Upper lobe of right lung (tissue), 1 donor: ENCODE results near the gene PODXL. TPM values are rescaled to one million over a fixed set of nuclear protein-coding genes. Genes with fewer than 3 reads are reported as not detected.

ENCODE experiments used
- ATAC-seq: fragments of 200-7000 bp; cut with Tn5 transposase; one replicate; pipeline ENCODE4 v1.9.1; 2020; ENCODE audit warnings: mild to moderate bottlenecking, moderate library complexity
- DNase-seq: peaks from one replicate; pipeline ENCODE4 v3.0.0-alpha.2; 2020
- H3K27ac ChIP-seq: fragments of 200-600 bp; one replicate; pipeline ENCODE4 v1.8.0; 2022
- H3K27me3 ChIP-seq: fragments of 200-600 bp; one replicate; pipeline ENCODE4 v1.8.0; 2022; ENCODE audit warnings: mild to moderate bottlenecking
- H3K36me3 ChIP-seq: fragments of 200-600 bp; one replicate; pipeline ENCODE4 v1.8.0; 2022
- H3K4me1 ChIP-seq: fragments of 200-600 bp; one replicate; pipeline ENCODE4 v1.8.0; 2022
- H3K4me3 ChIP-seq: fragments of 200-600 bp; one replicate; pipeline ENCODE4 v1.8.0; 2022; ENCODE audit warnings: mild to moderate bottlenecking
- H3K9me3 ChIP-seq: fragments of 200-600 bp; one replicate; pipeline ENCODE4 v1.8.0; 2022
- intact Hi-C: fragments of 100-400 bp; cut with DNase I; formaldehyde crosslinking; loops from one replicate; pipeline ENCODE4 v1.11.0; 2022
- total RNA-seq: library from RNA; stranded (reverse); fragmentation: NEBNext Ultra II Directional; extraction: Animal tissue kit (Norgen Biotek cat#: 25700); gene quantifications from one replicate; pipeline ENCODE4 v1.2.1, GENCODE V29; 2021
- TF ChIP-seq, protein P1 (sequence below): fragments of 200-600 bp; IDR thresholded peaks from one replicate; pipeline ENCODE4 v1.8.0; 2022; ENCODE audit warnings: antibody characterized with exemption
- donor health status: DM: no; HTN: yes; CAD: no; lungs with severe emphysema.

The PODXL gene
- total RNA-seq, 1 donor from 2014 or later = 99.9 TPM

- H3K4me1 ChIP-seq = no peaks in the 10 kb centered on the region
- intact Hi-C loops = no loop called here
- ATAC-seq (no peak), DNase-seq (no peak)
- H3K27me3 ChIP-seq = no peaks in the 10 kb centered on the region
- TF ChIP-seq, protein P1, sequence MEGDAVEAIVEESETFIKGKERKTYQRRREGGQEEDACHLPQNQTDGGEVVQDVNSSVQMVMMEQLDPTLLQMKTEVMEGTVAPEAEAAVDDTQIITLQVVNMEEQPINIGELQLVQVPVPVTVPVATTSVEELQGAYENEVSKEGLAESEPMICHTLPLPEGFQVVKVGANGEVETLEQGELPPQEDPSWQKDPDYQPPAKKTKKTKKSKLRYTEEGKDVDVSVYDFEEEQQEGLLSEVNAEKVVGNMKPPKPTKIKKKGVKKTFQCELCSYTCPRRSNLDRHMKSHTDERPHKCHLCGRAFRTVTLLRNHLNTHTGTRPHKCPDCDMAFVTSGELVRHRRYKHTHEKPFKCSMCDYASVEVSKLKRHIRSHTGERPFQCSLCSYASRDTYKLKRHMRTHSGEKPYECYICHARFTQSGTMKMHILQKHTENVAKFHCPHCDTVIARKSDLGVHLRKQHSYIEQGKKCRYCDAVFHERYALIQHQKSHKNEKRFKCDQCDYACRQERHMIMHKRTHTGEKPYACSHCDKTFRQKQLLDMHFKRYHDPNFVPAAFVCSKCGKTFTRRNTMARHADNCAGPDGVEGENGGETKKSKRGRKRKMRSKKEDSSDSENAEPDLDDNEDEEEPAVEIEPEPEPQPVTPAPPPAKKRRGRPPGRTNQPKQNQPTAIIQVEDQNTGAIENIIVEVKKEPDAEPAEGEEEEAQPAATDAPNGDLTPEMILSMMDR = no peak
- no peak overlapping the region for H3K4me3 ChIP-seq
- peaks cover 21% of the 10 kb centered on the region for H3K36me3 ChIP-seq
- no peak overlapping the region for H3K27ac ChIP-seq
- H3K9me3 ChIP-seq = no peaks in the 10 kb centered on the region
These were observed 62.8 kb downstream of the PODXL start for GRCh38 chr7:131493581-131493980.

GRCh38 chr7:131493081-131493480 lies 63.3 kb downstream of the PODXL start:
- no peaks in the 10 kb centered on the region for H3K9me3 ChIP-seq
- no peak overlapping the region for H3K27ac ChIP-seq
- DNase-seq = no peak
- intact Hi-C loops = no loop called here
- H3K27me3 ChIP-seq = no peaks in the 10 kb centered on the region
- TF ChIP-seq, protein P1 = no peak
- no peaks in the 10 kb centered on the region for H3K4me1 ChIP-seq
- H3K36me3 ChIP-seq = peaks cover 26% of the 10 kb centered on the region
- H3K4me3 ChIP-seq = no peak overlapping the region
- ATAC-seq = no peak

GRCh38 chr7:131489881-131490280 lies 66.5 kb downstream of the PODXL start:
- Histone ChIP-seq H3K36me3 (peaks cover 22% of the 10 kb centered on the region), H3K9me3 (no peaks in the 10 kb centered on the region), H3K4me3 (no peak overlapping the region), H3K27me3 (no peaks in the 10 kb centered on the region), H3K4me1 (no peaks in the 10 kb centered on the region), H3K27ac (no peak overlapping the region)
- TF ChIP-seq, protein P1 = no peak
- DNase-seq = no peak
- intact Hi-C loops = no loop called here
- ATAC-seq = no peak

DNA sequence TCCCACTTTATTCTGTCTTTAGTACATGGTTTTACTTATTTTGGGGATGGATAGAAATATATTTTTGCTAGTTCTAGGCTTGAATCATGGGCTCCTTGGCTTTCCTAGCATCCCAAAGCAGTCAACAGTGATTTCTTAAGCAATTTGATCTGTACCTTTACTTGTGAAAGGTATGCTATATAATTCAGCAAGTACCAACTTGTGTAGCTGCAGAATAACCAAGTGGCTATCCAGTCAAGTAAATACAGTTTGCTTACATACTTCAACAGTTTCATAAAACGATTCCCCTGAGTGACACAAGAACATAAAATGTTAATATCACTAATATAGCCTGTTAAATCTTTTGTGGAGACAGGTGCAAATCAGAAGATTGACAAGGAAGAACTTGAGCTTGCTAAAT lies 67.2 kb downstream of the PODXL start:
- Histone ChIP-seq H3K27me3 (no peaks in the 10 kb centered on the region), H3K9me3 (no peaks in the 10 kb centered on the region), H3K36me3 (peaks cover 22% of the 10 kb centered on the region), H3K4me3 (no peak overlapping the region), H3K27ac (no peak overlapping the region), H3K4me1 (no peaks in the 10 kb centered on the region)
- intact Hi-C loops = no loop called here
- ATAC-seq = no peak
- TF ChIP-seq, protein P1 = no peak
- DNase-seq = no peak

- TF ChIP-seq, protein P1 = peak; percentile 28
- DNase-seq = no peak
- H3K27me3 ChIP-seq = no peaks in the 10 kb centered on the region
- H3K36me3 ChIP-seq = peaks cover 22% of the 10 kb centered on the region
- H3K9me3 ChIP-seq = no peaks in the 10 kb centered on the region
- H3K4me1 ChIP-seq = no peaks in the 10 kb centered on the region
- H3K4me3 ChIP-seq = no peak overlapping the region
- ATAC-seq = no peak
- intact Hi-C loops = no loop called here
- no peak overlapping the region for H3K27ac ChIP-seq
These were observed 68.1 kb downstream of the PODXL start for GRCh38 chr7:131488361-131488760.

DNA sequence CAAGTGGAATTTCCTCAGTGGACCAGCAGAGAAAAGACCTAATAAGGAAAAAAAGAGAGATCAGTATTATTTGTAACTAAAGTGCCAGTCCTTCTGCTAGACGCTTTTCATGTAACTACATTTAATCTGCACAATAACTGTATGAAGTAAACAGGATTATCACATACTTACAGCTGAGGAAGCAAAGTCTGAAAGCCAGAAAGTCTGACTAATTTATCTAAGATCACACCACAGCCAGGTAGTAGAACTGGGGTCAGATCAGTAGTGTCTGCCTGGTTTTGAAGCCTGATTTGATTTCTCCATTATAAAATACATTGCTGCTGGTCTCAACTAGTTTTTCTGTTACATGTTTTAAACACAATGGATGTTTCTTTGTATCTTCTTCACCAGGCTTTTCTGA lies 69.2 kb downstream of the PODXL start:
- TF ChIP-seq, protein P1 = no peak
- no peak for ATAC-seq
- intact Hi-C loops = no loop called here

More for the DNA sequence above, 69.2 kb downstream of the PODXL start:
- Histone ChIP-seq H3K9me3 (no peaks in the 10 kb centered on the region), H3K4me1 (no peaks in the 10 kb centered on the region), H3K27ac (no peak overlapping the region), H3K27me3 (no peaks in the 10 kb centered on the region), H3K36me3 (peaks cover 22% of the 10 kb centered on the region), H3K4me3 (no peak overlapping the region)
- no peak for DNase-seq
